GM12892 (cell line): Measurements from ENCODE around the gene CTNND2.

Source experiments
- POLR2A ChIP-seq: IDR thresholded peaks from 2 replicates; pipeline ENCODE4 v1.6.1; 2011; ENCODE audit warnings: low read depth, low read length, control low read depth
- POLR2AphosphoS5 ChIP-seq: IDR thresholded peaks from 2 replicates; pipeline ENCODE4 v1.6.1; 2011; ENCODE audit warnings: low read depth, low read length, control low read depth

- TF ChIP-seq POLR2AphosphoS5 (no peak), POLR2A (no peak)
These were observed 737.3 kb downstream of the CTNND2 start for GRCh38 chr5:11166923-11167322.
